Measurements from ENCODE around the gene MYO7A. TPM values are rescaled to one million over a fixed set of nuclear protein-coding genes. Genes with fewer than 3 reads are reported as not detected.

The MYO7A gene
- total and polyA plus RNA-seq, 2 donors (not counting 1 experiment from before 2014, with no cell fraction given) = 0.03 to 0.07 TPM

DNA sequence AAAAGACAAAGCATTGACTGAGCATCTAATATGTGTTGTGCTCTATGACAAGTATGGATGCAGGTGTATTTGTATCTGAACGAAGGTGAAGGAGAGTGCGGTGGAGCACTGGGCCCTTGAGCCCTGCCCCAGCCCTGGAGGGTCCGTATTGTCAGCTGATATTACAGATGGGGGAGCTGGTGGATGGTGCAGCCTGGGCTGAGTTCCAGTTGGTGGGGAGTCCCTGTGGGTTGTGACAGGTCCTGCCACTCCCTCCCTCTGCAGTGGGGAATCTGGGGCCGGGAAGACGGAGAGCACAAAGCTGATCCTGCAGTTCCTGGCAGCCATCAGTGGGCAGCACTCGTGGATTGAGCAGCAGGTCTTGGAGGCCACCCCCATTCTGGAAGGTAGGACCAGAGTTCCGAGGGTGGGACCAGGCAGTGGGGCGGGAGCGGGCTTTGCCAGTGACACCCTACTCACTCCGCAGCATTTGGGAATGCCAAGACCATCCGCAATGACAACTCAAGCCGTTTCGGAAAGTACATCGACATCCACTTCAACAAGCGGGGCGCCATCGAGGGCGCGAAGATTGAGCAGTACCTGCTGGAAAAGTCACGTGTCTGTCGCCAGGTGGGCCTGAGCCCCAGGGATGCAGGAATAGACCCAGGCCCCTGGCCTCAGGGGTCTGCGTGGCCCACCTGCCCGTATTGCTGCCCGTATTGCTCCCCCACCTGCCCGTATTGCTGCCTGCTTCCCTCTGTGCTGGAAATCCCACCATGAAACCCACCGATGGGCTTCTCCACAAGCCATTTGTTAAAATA is 28.6 kb downstream of the MYO7A start:
- H3K4me3 Mint-ChIP-seq = no peak overlapping the region
- Histone ChIP-seq H3K79me2 (ENCODE audit: control insufficient read depth, insufficient read depth, low read length) (no peaks in the 10 kb centered on the region), H3K36me3 (replicated peaks in 1 of 2; ENCODE audit: control extremely low read depth in 1 of 2, control insufficient read depth in 1 of 2, extremely low read depth in 1 of 2, insufficient read depth in 2 of 2, low read length in 1 of 2) (no peaks in the 10 kb centered on the region), H3K27ac (ENCODE audit: low read length in 2 of 2) (no peak overlapping the region), H3K4me2 (replicated peaks; ENCODE audit: low read depth, low read length, poor library complexity, severe bottlenecking) (no peak overlapping the region), H4K20me1 (ENCODE audit: control insufficient read depth, insufficient read depth, low read length, poor library complexity, severe bottlenecking) (no peaks in the 10 kb centered on the region), H3K9ac (ENCODE audit: low read length) (no peak overlapping the region), H3K4me3 (ENCODE audit: control extremely low read depth in 1 of 5, extremely low read depth in 1 of 5, insufficient read depth in 1 of 5, low read depth in 2 of 5, low read length in 4 of 5) (no peak overlapping the region), H2AFZ (ENCODE audit: insufficient read depth, low read depth, low read length, poor library complexity, severe bottlenecking) (no peak overlapping the region), H3K27me3 (replicated peaks in 1 of 4; ENCODE audit: control extremely low read depth in 1 of 4, control insufficient read depth in 3 of 4, insufficient read depth in 4 of 4, low read length in 3 of 4) (no peaks in the 10 kb centered on the region), H3K4me1 (ENCODE audit: control insufficient read depth in 2 of 2, insufficient read depth in 2 of 2, low read length in 2 of 2) (peaks cover 0 to 5% of the 10 kb centered on the region in 2 donors), H3K9me3 (ENCODE audit: control extremely low read depth in 1 of 3, control insufficient read depth in 2 of 3, insufficient read depth in 1 of 3, low read length in 2 of 3) (no peaks in the 10 kb centered on the region)
- peaks cover 6% of the 10 kb centered on the region for H3K27me3 Mint-ChIP-seq
- ChIA-PET CTCF (interaction anchor here (1.1 kb wide), 1 partner anchor 29 kb away, joined by 4 read pairs; no protein-coding TSS in a partner anchor), POLR2A (no interaction called here)
- intact Hi-C loops (cut with micrococcal nuclease) = no loop called here
- ATAC-seq (ENCODE audit: low read depth) = no peak
- no peaks in the 10 kb centered on the region for H3K4me1 Mint-ChIP-seq
- TF ChIP-seq EZH2 (IDR thresholded peaks at IDR 0.05; ENCODE audit: borderline replicate concordance, insufficient read depth, low read depth, low read length, poor library complexity, severe bottlenecking) (no peak), CTCF (IDR thresholded peaks at IDR 0.05) (no peak)
- no peaks in the 10 kb centered on the region for H3K9me3 Mint-ChIP-seq (ENCODE audit: insufficient read depth)
- H3K27ac Mint-ChIP-seq = no peak overlapping the region
- 96% methylated on average over 26 of the region's 26 CpGs for WGBS (ENCODE audit: insufficient coverage)
- no peak for DNase-seq

- ChIA-PET POLR2A (no interaction called here), CTCF (no interaction called here)
- intact Hi-C loops (cut with micrococcal nuclease) = no loop called here
- DNase-seq (no peak), ATAC-seq (ENCODE audit: low read depth) (no peak)
- H2AFZ ChIP-seq (ENCODE audit: insufficient read depth, low read depth, low read length, poor library complexity, severe bottlenecking) = no peak overlapping the region
- H3K27me3 Mint-ChIP-seq = no peaks in the 10 kb centered on the region
- no peak overlapping the region for H3K4me3 ChIP-seq (ENCODE audit: control extremely low read depth in 1 of 5, extremely low read depth in 1 of 5, insufficient read depth in 1 of 5, low read depth in 2 of 5, low read length in 4 of 5)
- no peaks in the 10 kb centered on the region for H3K4me1 ChIP-seq (ENCODE audit: control insufficient read depth in 2 of 2, insufficient read depth in 2 of 2, low read length in 2 of 2)
- no peak overlapping the region for H3K9ac ChIP-seq (ENCODE audit: low read length)
- no peaks in the 10 kb centered on the region for H3K79me2 ChIP-seq (ENCODE audit: control insufficient read depth, insufficient read depth, low read length)
- H3K4me3 Mint-ChIP-seq = no peak overlapping the region
- no peaks in the 10 kb centered on the region for H3K36me3 ChIP-seq (replicated peaks in 1 of 2; ENCODE audit: control extremely low read depth in 1 of 2, control insufficient read depth in 1 of 2, extremely low read depth in 1 of 2, insufficient read depth in 2 of 2, low read length in 1 of 2)
- H3K27ac ChIP-seq (ENCODE audit: low read length in 2 of 2) = no peak overlapping the region
- H3K9me3 Mint-ChIP-seq (ENCODE audit: insufficient read depth) = no peaks in the 10 kb centered on the region
- no peak overlapping the region for H3K4me2 ChIP-seq (replicated peaks; ENCODE audit: low read depth, low read length, poor library complexity, severe bottlenecking)
- no peaks in the 10 kb centered on the region for H4K20me1 ChIP-seq (ENCODE audit: control insufficient read depth, insufficient read depth, low read length, poor library complexity, severe bottlenecking)
- H3K4me1 Mint-ChIP-seq = no peaks in the 10 kb centered on the region
- H3K27ac Mint-ChIP-seq = no peak overlapping the region
- TF ChIP-seq CTCF (IDR thresholded peaks at IDR 0.05) (no peak), EZH2 (IDR thresholded peaks at IDR 0.05; ENCODE audit: borderline replicate concordance, insufficient read depth, low read depth, low read length, poor library complexity, severe bottlenecking) (no peak)
- WGBS (ENCODE audit: insufficient coverage) = 88% methylated on average over 15 of the region's 19 CpGs
- H3K9me3 ChIP-seq (ENCODE audit: control extremely low read depth in 1 of 3, control insufficient read depth in 2 of 3, insufficient read depth in 1 of 3, low read length in 2 of 3) = no peaks in the 10 kb centered on the region
- no peaks in the 10 kb centered on the region for H3K27me3 ChIP-seq (replicated peaks in 1 of 4; ENCODE audit: control extremely low read depth in 1 of 4, control insufficient read depth in 3 of 4, insufficient read depth in 4 of 4, low read length in 3 of 4)
These were observed 30.1 kb downstream of the MYO7A start for GRCh38 chr11:77158041-77158695.
